Measurements from ENCODE around the gene ABHD17A. TPM values are rescaled to one million over a fixed set of nuclear protein-coding genes. Genes with fewer than 3 reads are reported as not detected.

Gene ABHD17A
- polyA plus RNA-seq, 1 experiment = 30.8 TPM

- Histone ChIP-seq H3K27me3 (ENCODE audit: control insufficient read depth, insufficient read depth, low read length) (no peaks in the 10 kb centered on the region), H3K27ac (ENCODE audit: low read depth, low read length) (no peak overlapping the region), H3K9me3 (ENCODE audit: control insufficient read depth, insufficient read depth, low read length) (peaks cover 9% of the 10 kb centered on the region; the same call in 1 of the 2 replicates), H3K4me3 (ENCODE audit: low read depth, low read length) (no peak overlapping the region)
- no peak for DNase-seq (ENCODE audit: low read depth, low spot score)
- no peak for TF ChIP-seq CTCF (IDR thresholded peaks at IDR 0.05; ENCODE audit: low read depth, low read length)
- ChIA-PET POLR2A (no interaction called here), CTCF (no interaction called here)
Measured at GRCh38 chr19:1911995-1912394, 26.7 kb upstream of the ABHD17A start.

- ChIA-PET CTCF (interaction anchor here (1.3 kb wide), 1 partner anchor 17 kb away, joined by 4 read pairs; no protein-coding TSS in a partner anchor), POLR2A (no interaction called here)
- DNase-seq (ENCODE audit: low read depth, low spot score) = no peak
- no peak for TF ChIP-seq CTCF (IDR thresholded peaks at IDR 0.05; ENCODE audit: low read depth, low read length)
- Histone ChIP-seq H3K4me3 (ENCODE audit: low read depth, low read length) (no peak overlapping the region), H3K27ac (ENCODE audit: low read depth, low read length) (no peak overlapping the region), H3K9me3 (ENCODE audit: control insufficient read depth, insufficient read depth, low read length) (peaks cover 9% of the 10 kb centered on the region; the same call in 1 of the 2 replicates), H3K27me3 (ENCODE audit: control insufficient read depth, insufficient read depth, low read length) (no peaks in the 10 kb centered on the region)
Measured at GRCh38 chr19:1911098-1911497, 25.8 kb upstream of the ABHD17A start.

DNA sequence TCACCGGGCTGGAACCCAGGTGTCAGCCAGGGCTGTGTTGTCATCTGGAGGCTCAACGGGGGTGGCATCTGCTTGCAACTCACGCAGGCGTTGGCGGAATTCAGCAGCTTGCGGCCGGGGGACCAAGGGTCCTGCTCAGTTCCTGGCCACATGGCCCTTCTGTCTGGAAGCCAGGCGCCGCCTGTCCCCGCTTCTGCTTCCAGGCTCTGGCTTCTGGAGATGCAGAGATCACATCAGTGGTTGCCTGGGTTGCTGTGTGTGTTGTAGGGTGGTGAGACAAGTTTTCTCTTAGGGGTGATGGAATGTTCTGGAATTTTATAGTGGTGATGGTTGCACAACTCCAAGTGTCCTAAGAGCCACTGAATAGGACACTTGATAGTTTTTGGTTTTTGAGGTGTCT, 24.9 kb upstream of the ABHD17A start:
- Histone ChIP-seq H3K9me3 (ENCODE audit: control insufficient read depth, insufficient read depth, low read length) (peaks cover 6% of the 10 kb centered on the region; the same call in 1 of the 2 replicates), H3K27me3 (ENCODE audit: control insufficient read depth, insufficient read depth, low read length) (no peaks in the 10 kb centered on the region), H3K27ac (ENCODE audit: low read depth, low read length) (no peak overlapping the region), H3K4me3 (ENCODE audit: low read depth, low read length) (no peak overlapping the region)
- CTCF ChIA-PET = interaction anchor here (1.3 kb wide), 1 partner anchor 18 kb away, joined by 4 read pairs; no protein-coding TSS in a partner anchor
- POLR2A ChIA-PET = interaction anchor here (0.6 kb wide), 1 partner anchor 17 kb away, joined by 4 read pairs; no protein-coding TSS in a partner anchor
- no peak for DNase-seq (ENCODE audit: low read depth, low spot score)
- no peak for TF ChIP-seq CTCF (IDR thresholded peaks at IDR 0.05; ENCODE audit: low read depth, low read length)

DNA sequence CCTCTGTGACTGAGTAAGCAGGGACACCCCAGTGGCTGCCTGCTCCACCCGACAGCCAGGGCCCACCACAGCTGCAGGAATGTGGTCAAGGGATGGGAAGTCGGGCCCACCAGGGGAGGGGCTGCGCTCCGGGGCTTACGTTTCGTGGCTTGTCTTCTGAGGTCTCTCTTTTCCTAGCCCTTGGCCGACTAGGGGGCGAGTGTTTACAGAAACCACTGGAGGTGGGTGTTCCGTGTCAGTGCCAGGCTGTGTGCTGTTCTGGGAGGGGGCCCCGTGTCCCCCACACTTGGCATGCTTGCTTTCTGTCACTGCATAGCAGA, 24.4 kb upstream of the ABHD17A start:
- Histone ChIP-seq H3K27me3 (ENCODE audit: control insufficient read depth, insufficient read depth, low read length) (no peaks in the 10 kb centered on the region), H3K27ac (ENCODE audit: low read depth, low read length) (no peak overlapping the region), H3K4me3 (ENCODE audit: low read depth, low read length) (no peak overlapping the region), H3K9me3 (ENCODE audit: control insufficient read depth, insufficient read depth, low read length) (peaks cover 4% of the 10 kb centered on the region; the same call in 1 of the 2 replicates)
- TF ChIP-seq CTCF (IDR thresholded peaks at IDR 0.05; ENCODE audit: low read depth, low read length) = no peak
- ChIA-PET POLR2A (no interaction called here), CTCF (no interaction called here)
- no peak for DNase-seq (ENCODE audit: low read depth, low spot score)

DNA sequence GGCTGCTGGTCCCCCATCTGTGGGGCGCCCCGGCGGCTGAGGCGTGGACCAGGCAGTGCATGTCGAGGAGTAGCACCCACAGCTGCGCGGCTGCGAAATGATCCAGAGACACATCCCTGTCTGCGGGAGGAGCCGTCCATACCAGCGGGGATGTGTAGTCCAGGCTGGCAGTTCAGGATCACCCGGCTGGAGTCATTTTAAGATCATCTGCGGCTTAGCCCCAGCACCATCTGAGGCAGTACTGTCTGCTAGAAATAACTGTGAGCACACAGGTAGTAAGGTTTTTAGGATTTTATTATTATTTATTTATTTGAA, 23.0 kb upstream of the ABHD17A start:
- Histone ChIP-seq H3K27me3 (ENCODE audit: control insufficient read depth, insufficient read depth, low read length) (no peaks in the 10 kb centered on the region), H3K27ac (ENCODE audit: low read depth, low read length) (no peak overlapping the region), H3K9me3 (ENCODE audit: control insufficient read depth, insufficient read depth, low read length) (peaks cover 4% of the 10 kb centered on the region; the same call in 1 of the 2 replicates), H3K4me3 (ENCODE audit: low read depth, low read length) (no peak overlapping the region)
- ChIA-PET POLR2A (no interaction called here), CTCF (no interaction called here)
- DNase-seq (ENCODE audit: low read depth, low spot score) = no peak
- no peak for TF ChIP-seq CTCF (IDR thresholded peaks at IDR 0.05; ENCODE audit: low read depth, low read length)

Measured in AG04450 (cell line).